A673 (cell line): ENCODE measurements around the gene IL24. TPM values are rescaled to one million over a fixed set of nuclear protein-coding genes. Genes with fewer than 3 reads are reported as not detected.

ENCODE experiments used
- BruUV-seq: library from RNA; stranded (reverse); fragments of 400-500 nt; replicated peaks from 2 replicates; lab custom pipeline; 2021; lab: Mats Ljungman, UMichigan
- CTCF ChIA-PET: fragments of 300-600 bp; sonication (Branson Sonifier 250); formaldehyde crosslinking; loops from one replicate; lab custom pipeline; 2022; ENCODE audit warnings: antibody characterized with exemption; lab: Charles Lee
- POLR2A ChIA-PET: fragments of 300-600 bp; sonication (Branson Sonifier 250); formaldehyde crosslinking; loops from one replicate; lab custom pipeline; 2022; ENCODE audit warnings: antibody characterized with exemption; ENCODE audit not compliant: low non-redundant PET; lab: Charles Lee
- DNase-seq: peaks from one replicate; pipeline ENCODE4 v3.0.0-alpha.2; 2015; ENCODE audit warnings: low spot score
- H3K27ac ChIP-seq: fragments of 200-600 bp; sonication (generic); 2 replicates; pipeline ENCODE4 v1.5.1; 2016; ENCODE audit warnings: mixed run types, low read depth, mild to moderate bottlenecking, mixed read lengths, antibody characterized with exemption, low read length; ENCODE audit not compliant: poor library complexity, severe bottlenecking
- H3K27me3 ChIP-seq: fragments of 200-600 bp; sonication (generic); replicated peaks from 2 replicates; pipeline ENCODE4 v1.6.1; 2017; ENCODE audit warnings: mixed run types, low read depth, mild to moderate bottlenecking, mixed read lengths, antibody characterized with exemption, low read length; ENCODE audit not compliant: insufficient read depth, poor library complexity
- H3K36me3 ChIP-seq: fragments of 200-600 bp; sonication (generic); 2 replicates; pipeline ENCODE4 v1.6.1; 2016; ENCODE audit warnings: mixed run types, mild to moderate bottlenecking, mixed read lengths, antibody characterized with exemption, low read length; ENCODE audit not compliant: insufficient read depth, poor library complexity, severe bottlenecking
- H3K4me1 ChIP-seq: fragments of 200-600 bp; sonication (generic); 2 replicates; pipeline ENCODE4 v1.6.1; 2017; ENCODE audit warnings: mixed run types, mild to moderate bottlenecking, mixed read lengths, antibody characterized with exemption, low read length; ENCODE audit not compliant: insufficient read depth, poor library complexity, severe bottlenecking
- H3K4me3 ChIP-seq: fragments of 200-600 bp; sonication (generic); 2 replicates; pipeline ENCODE4 v1.5.1; 2016; ENCODE audit warnings: low read depth, mixed run types, mild to moderate bottlenecking, mixed read lengths, low read length; ENCODE audit not compliant: poor library complexity, severe bottlenecking
- H3K9me3 ChIP-seq: fragments of 200-600 bp; sonication (generic); 2 replicates; pipeline ENCODE4 v1.6.1; 2016; ENCODE audit warnings: mixed run types, low read depth, mild to moderate bottlenecking, mixed read lengths, antibody characterized with exemption, low read length; ENCODE audit not compliant: poor library complexity, severe bottlenecking
- CTCF ChIP-seq: fragments of 300-800, 200-600 bp; sonication (generic); conservative IDR thresholded peaks from 2 replicates; pipeline ENCODE4 v1.5.1; 2017; ENCODE audit warnings: low read depth, mild to moderate bottlenecking, antibody characterized with exemption, low read length, moderate library complexity, mixed read lengths
- EZH2 ChIP-seq: fragments of 200-600 bp; sonication (generic); IDR thresholded peaks from 2 replicates; pipeline ENCODE4 v1.6.1; 2017; ENCODE audit warnings: borderline replicate concordance, low read depth, mild to moderate bottlenecking, mixed read lengths, antibody characterized with exemption, low read length; ENCODE audit not compliant: poor library complexity, severe bottlenecking
- intact Hi-C: fragments of 100-400 bp; cut with micrococcal nuclease; formaldehyde crosslinking; loops from one replicate; pipeline ENCODE4 v1.10.0; 2022; ENCODE audit not compliant: unreplicated experiment
- total RNA-seq: library from RNA; stranded (reverse); gene quantifications from 2 replicates; pipeline ENCODE4 v1.2.3, GENCODE V29; 2021

The IL24 gene
- total RNA-seq, 1 experiment from 2014 or later: not detected

DNA sequence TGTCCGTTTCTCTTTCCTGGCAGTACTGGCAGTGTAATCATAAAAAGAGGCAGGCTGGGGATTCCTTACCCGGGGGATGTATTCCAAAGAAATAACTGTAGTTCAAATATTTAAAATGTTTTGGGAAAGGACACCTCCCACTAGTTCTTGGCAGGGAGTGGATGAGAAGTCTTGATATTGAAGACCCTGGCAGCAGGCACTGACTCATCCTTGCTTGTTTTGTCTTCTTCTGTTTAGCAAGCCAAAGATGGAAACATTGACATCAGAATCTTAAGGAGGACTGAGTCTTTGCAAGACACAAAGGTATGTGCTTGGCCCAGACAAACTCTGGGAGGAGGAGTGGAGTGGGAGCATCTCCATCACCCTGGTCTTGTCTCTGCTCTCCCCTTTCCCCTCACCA, 31.2 kb upstream of the IL24 start:
- Histone ChIP-seq H3K27me3 (peaks cover 38% of the 10 kb centered on the region), H3K36me3 (no peaks in the 10 kb centered on the region), H3K27ac (no peak overlapping the region), H3K9me3 (no peaks in the 10 kb centered on the region), H3K4me3 (no peak overlapping the region), H3K4me1 (no peaks in the 10 kb centered on the region)
- ChIA-PET POLR2A (no interaction called here), CTCF (interaction anchor here (0.7 kb wide), 1 partner anchor 15 kb away, joined by 3 read pairs; no protein-coding TSS in a partner anchor)
- DNase-seq: no peak
- no peak for TF ChIP-seq CTCF
- TF ChIP-seq EZH2: no peak
- no TSS peak for BruUV-seq
- intact Hi-C loops: no loop called here

DNA sequence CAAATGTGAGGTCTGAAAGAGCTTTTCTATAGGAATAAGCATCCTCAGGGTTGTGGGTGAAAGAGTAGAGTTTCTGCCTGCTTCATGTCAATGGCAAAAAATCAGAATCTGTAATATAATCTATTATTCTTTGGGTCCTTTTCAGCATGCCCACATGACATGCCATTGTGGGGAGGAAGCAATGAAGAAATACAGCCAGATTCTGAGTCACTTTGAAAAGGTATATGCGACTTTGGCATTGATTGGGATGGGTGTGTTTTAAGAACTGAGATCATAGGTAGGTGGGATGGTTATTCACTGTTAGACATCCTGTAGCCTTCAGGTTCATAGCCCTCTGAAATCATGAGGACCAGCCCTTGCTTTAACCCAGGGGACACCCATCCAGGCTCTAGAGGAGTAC, 30.0 kb upstream of the IL24 start:
- Histone ChIP-seq H3K27me3 (peaks cover 27% of the 10 kb centered on the region), H3K4me1 (no peaks in the 10 kb centered on the region), H3K9me3 (no peaks in the 10 kb centered on the region), H3K4me3 (no peak overlapping the region), H3K36me3 (no peaks in the 10 kb centered on the region), H3K27ac (no peak overlapping the region)
- intact Hi-C loops: no loop called here
- ChIA-PET POLR2A (no interaction called here), CTCF (interaction anchor here (0.6 kb wide), 1 partner anchor 68 kb away, joined by 3 read pairs; no protein-coding TSS in a partner anchor)
- no peak for DNase-seq
- TF ChIP-seq EZH2 (no peak), CTCF (no peak)
- no TSS peak for BruUV-seq

- no peak for DNase-seq
- intact Hi-C loops: no loop called here
- peaks cover 22% of the 10 kb centered on the region for H3K27me3 ChIP-seq
- H3K27ac ChIP-seq: no peak overlapping the region
- TF ChIP-seq EZH2: no peak
- no peak for TF ChIP-seq CTCF
- CTCF ChIA-PET: no interaction called here
- no peaks in the 10 kb centered on the region for H3K9me3 ChIP-seq
- no peaks in the 10 kb centered on the region for H3K4me1 ChIP-seq
- POLR2A ChIA-PET: no interaction called here
- H3K4me3 ChIP-seq: no peak overlapping the region
- BruUV-seq: no TSS peak
- no peaks in the 10 kb centered on the region for H3K36me3 ChIP-seq
These were observed 29.5 kb upstream of the IL24 start for GRCh38 chr1:206867716-206868115.
